ENCODE data around the gene ZNF57.

Gene ZNF57

DNA sequence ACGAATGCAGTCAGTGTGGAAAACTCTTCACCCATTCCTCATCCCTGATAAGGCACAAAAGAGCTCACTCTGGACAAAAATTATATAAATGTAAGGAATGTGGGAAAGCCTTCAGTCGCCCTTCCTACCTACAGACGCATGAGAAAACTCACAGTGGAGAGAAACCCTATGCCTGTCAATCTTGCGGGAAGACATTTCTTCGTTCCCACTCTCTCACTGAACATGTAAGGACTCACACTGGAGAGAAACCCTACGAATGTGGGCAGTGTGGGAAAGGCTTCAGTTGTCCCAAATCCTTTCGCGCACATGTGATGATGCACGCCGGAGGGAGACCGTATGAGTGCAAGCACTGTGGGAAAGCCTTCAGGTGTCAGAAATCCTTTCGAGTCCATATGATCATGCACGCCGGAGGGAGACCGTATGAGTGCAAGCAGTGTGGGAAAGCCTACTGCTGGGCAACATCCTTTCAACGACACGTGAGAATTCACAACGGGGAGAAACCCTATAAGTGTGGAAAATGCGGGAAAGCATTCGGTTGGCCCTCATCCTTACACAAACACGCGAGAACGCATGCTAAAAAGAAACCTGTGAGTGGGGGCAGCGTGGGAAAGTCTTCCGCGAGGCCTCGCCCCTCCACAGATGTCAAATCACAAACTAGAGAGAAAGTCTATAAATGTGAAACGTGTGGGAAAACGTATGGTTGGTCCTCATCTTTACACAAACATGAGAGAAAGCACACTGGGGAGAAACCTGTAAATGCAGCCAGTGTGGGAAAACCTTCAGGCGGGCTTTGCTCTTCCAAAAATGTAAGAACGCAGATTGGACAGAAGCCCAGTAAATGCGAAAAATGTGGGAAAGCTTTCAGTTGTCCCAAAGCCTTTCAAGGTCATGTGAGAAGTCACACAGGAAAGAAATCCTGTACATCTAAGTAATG is 23.1 kb upstream of the ZNF57 start:
- Histone ChIP-seq H4K20me1 (ENCODE audit: low read depth, low read length) (no peaks in the 10 kb centered on the region), H3K27ac (ENCODE audit: low read depth, low read length) (no peak overlapping the region), H3K27me3 (ENCODE audit: low read length) (no peaks in the 10 kb centered on the region), H3K4me3 (ENCODE audit: insufficient read depth, low read length, poor library complexity, severe bottlenecking) (no peak overlapping the region), H3F3A (ENCODE audit: insufficient read depth) (no peaks in the 10 kb centered on the region), H3K36me3 (ENCODE audit: low read length) (no peaks in the 10 kb centered on the region), H3K79me2 (ENCODE audit: insufficient read depth, low read length) (no peaks in the 10 kb centered on the region), H3K4me2 (ENCODE audit: low read depth, low read length, poor library complexity, severe bottlenecking) (no peak overlapping the region), H3K9me3 (ENCODE audit: insufficient read depth, low read length) (peaks cover 13% of the 10 kb centered on the region), H3K9ac (ENCODE audit: low read length) (no peak overlapping the region), H3K9me2 (replicated peaks; ENCODE audit: insufficient read depth, low read length) (no peaks in the 10 kb centered on the region), H2AFZ (ENCODE audit: low read depth, low read length, severe bottlenecking) (no peak overlapping the region)
- no peak for TF ChIP-seq EZH2phosphoT487 (conservative IDR thresholded peaks at IDR 0.05; ENCODE audit: low read length)
- TF ChIP-seq, protein P1, sequence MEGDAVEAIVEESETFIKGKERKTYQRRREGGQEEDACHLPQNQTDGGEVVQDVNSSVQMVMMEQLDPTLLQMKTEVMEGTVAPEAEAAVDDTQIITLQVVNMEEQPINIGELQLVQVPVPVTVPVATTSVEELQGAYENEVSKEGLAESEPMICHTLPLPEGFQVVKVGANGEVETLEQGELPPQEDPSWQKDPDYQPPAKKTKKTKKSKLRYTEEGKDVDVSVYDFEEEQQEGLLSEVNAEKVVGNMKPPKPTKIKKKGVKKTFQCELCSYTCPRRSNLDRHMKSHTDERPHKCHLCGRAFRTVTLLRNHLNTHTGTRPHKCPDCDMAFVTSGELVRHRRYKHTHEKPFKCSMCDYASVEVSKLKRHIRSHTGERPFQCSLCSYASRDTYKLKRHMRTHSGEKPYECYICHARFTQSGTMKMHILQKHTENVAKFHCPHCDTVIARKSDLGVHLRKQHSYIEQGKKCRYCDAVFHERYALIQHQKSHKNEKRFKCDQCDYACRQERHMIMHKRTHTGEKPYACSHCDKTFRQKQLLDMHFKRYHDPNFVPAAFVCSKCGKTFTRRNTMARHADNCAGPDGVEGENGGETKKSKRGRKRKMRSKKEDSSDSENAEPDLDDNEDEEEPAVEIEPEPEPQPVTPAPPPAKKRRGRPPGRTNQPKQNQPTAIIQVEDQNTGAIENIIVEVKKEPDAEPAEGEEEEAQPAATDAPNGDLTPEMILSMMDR (IDR thresholded peaks at IDR 0.05; ENCODE audit: insufficient read depth, low read length, poor library complexity, severe bottlenecking) = no peak

DNA sequence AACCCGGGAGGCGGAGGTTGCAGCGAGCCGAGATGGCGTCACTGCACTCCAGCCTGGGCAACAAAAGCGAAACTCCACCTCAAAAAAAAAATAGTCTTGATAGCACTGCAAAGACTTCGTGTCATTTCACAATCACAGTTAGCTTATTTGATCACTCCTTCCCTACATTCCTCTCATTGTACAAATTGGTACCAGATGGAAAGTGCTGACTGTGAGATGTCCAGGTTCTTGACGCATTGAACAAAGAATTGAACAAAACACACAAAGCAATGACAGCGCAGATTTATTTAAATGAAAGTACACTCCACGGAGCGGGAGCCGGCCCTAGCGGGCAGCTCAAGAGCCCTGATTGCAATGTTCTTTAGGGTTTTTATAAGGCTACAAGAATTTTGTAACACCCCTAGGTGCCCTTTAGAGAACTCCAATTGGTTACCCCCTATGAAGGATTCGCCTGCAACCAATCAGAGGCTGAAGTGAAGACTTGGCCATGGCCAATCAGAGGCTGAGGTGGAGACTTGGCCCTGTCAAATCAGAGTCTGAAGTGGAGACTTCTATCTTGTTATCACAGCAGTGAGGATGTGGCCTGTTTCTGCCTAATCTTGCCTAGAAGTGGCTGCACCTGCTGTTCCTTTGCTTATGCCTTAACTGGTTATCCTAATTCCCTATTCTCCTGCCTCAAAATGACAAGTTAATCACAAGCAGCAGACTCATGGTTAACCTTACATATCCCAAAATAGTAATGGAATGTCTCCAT is 16.9 kb upstream of the ZNF57 start:
- no peaks in the 10 kb centered on the region for H3F3A ChIP-seq (ENCODE audit: insufficient read depth)
- no peak overlapping the region for H3K9ac ChIP-seq (ENCODE audit: low read length)
- no peaks in the 10 kb centered on the region for H3K27me3 ChIP-seq (ENCODE audit: low read length)
- H3K9me3 ChIP-seq (ENCODE audit: insufficient read depth, low read length) = no peaks in the 10 kb centered on the region
- no peak overlapping the region for H3K27ac ChIP-seq (ENCODE audit: low read depth, low read length)
- no peaks in the 10 kb centered on the region for H4K20me1 ChIP-seq (ENCODE audit: low read depth, low read length)
- no peaks in the 10 kb centered on the region for H3K36me3 ChIP-seq (ENCODE audit: low read length)
- no peak overlapping the region for H3K4me3 ChIP-seq (ENCODE audit: insufficient read depth, low read length, poor library complexity, severe bottlenecking)
- no peak overlapping the region for H2AFZ ChIP-seq (ENCODE audit: low read depth, low read length, severe bottlenecking)
- H3K79me2 ChIP-seq (ENCODE audit: insufficient read depth, low read length) = no peaks in the 10 kb centered on the region
- H3K4me2 ChIP-seq (ENCODE audit: low read depth, low read length, poor library complexity, severe bottlenecking) = no peak overlapping the region
- TF ChIP-seq, protein P1 (IDR thresholded peaks at IDR 0.05; ENCODE audit: insufficient read depth, low read length, poor library complexity, severe bottlenecking) = no peak
- no peak for TF ChIP-seq EZH2phosphoT487 (conservative IDR thresholded peaks at IDR 0.05; ENCODE audit: low read length)
- H3K9me2 ChIP-seq (replicated peaks; ENCODE audit: insufficient read depth, low read length) = no peaks in the 10 kb centered on the region

DNA sequence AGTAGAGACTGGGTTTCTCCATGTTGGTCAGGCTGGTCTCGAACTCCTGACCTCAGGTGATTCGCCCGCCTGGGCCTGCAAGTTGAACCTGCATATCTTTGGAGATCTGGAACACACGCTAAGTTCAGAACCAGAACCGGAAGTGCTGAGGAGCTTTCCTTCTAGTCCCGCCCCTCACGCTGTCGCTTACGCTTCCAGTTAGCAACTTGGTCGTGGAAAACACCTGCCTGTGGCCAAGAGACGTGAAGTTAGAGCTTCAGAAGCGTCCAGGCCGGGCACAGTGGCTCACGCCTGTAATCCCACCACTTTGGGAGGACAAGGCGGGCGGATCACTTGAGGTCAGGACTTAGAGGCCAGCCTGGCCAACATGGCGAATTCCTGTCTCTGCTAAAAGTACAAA is 15.0 kb upstream of the ZNF57 start:
- no peak overlapping the region for H3K27ac ChIP-seq (ENCODE audit: low read depth, low read length)
- no peak overlapping the region for H3K9ac ChIP-seq (ENCODE audit: low read length)
- H3K4me3 ChIP-seq (ENCODE audit: insufficient read depth, low read length, poor library complexity, severe bottlenecking) = no peak overlapping the region
- H3K4me2 ChIP-seq (ENCODE audit: low read depth, low read length, poor library complexity, severe bottlenecking) = no peak overlapping the region
- no peaks in the 10 kb centered on the region for H3K36me3 ChIP-seq (ENCODE audit: low read length)
- H3F3A ChIP-seq (ENCODE audit: insufficient read depth) = no peaks in the 10 kb centered on the region
- no peak overlapping the region for H2AFZ ChIP-seq (ENCODE audit: low read depth, low read length, severe bottlenecking)
- TF ChIP-seq EZH2phosphoT487 (conservative IDR thresholded peaks at IDR 0.05; ENCODE audit: low read length) = no peak
- TF ChIP-seq, protein P1 (IDR thresholded peaks at IDR 0.05; ENCODE audit: insufficient read depth, low read length, poor library complexity, severe bottlenecking) = no peak
- no peaks in the 10 kb centered on the region for H4K20me1 ChIP-seq (ENCODE audit: low read depth, low read length)
- no peaks in the 10 kb centered on the region for H3K27me3 ChIP-seq (ENCODE audit: low read length)
- no peaks in the 10 kb centered on the region for H3K9me2 ChIP-seq (replicated peaks; ENCODE audit: insufficient read depth, low read length)
- no peaks in the 10 kb centered on the region for H3K9me3 ChIP-seq (ENCODE audit: insufficient read depth, low read length)
- no peaks in the 10 kb centered on the region for H3K79me2 ChIP-seq (ENCODE audit: insufficient read depth, low read length)

Measured in SU-DHL-6 (cell line).